Fibroblast of peridontal ligament (primary cell): ENCODE results near the gene LHX2.
A peak's percentile ranks its signal among the peaks of the same experiment; 100 is the strongest.
"Not testable (repeated sequence)": the region's sequence is repeated elsewhere in the genome, so short reads cannot be mapped to it uniquely, and the experiment has no call there.

Experiments
- DNase-seq: peaks from one replicate; pipeline ENCODE4 v3.0.0-alpha.2; 2010; ENCODE audit errors: extremely low read depth

Gene LHX2, protein sequence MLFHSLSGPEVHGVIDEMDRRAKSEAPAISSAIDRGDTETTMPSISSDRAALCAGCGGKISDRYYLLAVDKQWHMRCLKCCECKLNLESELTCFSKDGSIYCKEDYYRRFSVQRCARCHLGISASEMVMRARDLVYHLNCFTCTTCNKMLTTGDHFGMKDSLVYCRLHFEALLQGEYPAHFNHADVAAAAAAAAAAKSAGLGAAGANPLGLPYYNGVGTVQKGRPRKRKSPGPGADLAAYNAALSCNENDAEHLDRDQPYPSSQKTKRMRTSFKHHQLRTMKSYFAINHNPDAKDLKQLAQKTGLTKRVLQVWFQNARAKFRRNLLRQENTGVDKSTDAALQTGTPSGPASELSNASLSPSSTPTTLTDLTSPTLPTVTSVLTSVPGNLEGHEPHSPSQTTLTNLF

DNA sequence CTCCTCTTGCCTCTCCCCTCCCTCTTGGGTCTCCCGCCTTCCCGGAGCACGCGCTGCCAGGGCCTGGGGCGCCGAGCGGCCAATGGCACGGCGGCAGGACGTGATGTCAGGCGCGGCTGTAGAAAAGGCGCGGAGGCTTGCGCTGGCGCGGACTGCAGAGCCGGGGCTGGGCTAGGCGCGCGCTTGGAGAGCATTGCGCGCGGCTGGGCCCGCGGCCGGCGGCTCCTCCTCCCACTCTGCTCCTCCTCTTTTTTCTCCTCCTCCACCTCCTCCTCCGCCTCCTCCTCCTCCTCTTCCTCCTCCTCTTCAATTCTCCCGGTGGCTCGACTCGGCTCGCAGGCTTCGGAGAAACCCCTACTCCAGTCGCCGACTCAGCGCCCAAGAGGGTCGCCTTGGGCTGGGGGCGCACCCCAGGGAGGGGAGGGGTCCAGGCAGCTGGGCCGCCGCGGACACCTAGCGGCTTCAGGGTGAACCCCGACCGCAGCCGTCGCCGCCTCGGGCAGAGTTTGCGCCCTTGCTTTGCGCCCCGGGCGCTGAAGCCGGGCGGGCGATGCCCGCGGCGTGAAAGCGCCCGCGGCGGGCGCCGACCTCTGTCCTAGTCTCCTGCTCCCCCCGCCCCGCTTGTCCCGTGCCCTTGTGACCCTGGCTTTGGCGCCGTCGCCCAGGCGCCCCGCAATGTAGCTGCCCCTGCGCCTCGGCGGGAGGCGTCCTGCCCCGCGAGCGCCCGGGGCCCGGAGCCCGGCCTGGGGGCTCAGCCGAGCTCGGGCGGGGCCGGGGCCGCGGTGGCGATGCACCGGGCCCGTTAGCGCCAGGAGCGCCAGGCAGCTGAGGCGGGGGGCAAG is at the start of gene LHX2:
LHX2 (plus strand) TSS at position 309 of the 842 bp plus-strand sequence. CDS start 581 bp downstream, outside the sequence.
- peak; percentile 36 for DNase-seq

DNA sequence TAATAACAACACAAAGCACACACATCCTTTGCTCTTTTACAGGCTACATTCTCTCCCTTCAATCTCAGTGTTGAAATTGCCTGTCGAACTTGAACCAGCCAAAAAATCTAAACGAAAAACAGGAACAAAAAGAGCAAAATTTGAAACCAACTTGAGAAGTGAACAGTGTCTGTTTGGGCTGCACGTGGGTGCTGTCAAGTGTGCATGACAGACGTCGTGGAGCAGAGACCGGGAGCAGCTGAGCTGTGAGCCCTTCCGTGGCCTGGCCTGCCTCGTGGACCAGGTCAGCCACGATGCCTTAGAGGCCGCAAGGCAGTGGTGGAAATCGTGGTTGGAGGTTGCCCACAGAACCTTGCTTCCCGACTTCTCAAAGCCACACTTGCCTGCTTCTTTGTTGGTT is 46.8 kb upstream of the LHX2 start:
- DNase-seq: no peak

DNA sequence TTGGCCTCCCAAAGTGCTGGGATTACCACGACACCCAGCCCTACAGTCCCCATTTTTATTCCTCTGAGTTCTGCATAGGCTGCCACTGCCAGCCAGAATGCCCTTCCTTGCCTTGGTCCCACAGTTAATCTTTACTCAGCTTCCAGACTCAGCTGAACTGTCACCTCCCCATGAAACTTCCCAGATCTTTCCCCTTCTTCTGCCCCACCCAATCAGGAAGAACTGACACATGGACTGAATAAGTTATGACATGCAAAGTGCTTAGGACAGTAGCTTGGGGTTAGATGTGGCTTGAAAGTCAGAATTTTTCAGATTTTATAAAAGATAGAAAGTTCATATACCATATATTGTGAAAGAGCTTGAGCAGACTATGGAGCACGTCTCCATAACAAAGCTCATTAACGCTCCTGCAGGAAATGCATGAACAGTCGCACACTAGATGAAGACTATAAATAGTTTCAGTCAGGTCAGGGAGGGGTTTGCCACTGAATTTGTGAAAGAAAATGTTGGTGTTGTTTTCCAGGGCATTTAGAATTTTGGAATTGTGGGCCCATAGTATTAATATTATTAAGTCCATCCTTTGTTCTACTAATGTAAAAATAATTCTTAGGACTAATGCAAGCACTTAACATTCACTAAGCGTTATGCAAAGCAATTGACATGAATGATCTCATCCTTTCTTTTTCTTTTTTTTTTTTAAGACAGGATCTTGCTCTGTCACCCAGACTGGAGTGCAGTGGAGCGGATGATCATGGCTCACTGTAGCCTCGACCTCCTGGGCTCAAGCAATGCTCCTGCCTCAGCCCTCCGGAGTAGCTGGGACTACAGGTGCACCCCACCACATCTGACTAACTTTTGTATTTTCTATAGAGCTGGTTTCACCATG is 45.5 kb upstream of the LHX2 start:
- no peak for DNase-seq

DNA sequence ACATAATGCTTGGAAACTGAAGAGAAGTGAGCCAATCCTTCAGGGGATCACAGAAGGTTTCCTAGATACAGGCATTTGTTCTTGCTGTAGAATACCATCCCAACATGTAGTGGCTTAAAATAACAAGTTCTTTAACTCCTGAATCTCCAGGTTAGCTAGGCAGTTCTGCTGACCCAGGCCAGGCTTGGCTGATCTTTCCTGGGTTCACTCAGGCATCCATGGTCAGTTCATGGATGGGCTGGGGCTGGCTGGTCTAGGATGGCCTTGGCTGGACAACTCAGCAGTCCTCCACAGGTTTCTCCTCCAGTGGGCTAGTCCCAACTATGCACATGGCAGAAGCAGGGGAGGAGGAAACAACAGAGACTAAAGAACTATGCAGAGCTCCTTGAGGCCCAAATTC is 44.2 kb upstream of the LHX2 start:
- DNase-seq: no peak

DNA sequence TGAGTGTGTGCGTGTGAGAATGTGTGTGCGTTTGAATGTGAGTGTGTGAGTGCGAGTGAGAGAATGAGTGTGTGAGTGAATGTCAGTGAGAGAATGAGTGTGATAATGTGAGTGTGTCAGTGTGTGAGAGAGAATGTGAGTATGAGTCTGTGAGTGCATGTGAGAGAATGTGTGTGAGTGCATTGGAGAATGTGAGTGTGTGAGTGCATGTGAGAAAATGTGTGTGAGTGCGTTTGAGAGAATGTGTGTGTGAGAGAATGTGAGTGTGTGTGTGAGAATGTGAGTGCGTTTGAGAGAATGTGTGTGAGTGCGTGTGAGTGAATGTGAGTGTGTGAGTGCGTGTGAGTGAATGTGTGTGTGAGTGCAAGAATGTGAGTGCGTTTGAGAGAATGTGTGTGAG is 39.0 kb upstream of the LHX2 start:
- no peak for DNase-seq

DNA sequence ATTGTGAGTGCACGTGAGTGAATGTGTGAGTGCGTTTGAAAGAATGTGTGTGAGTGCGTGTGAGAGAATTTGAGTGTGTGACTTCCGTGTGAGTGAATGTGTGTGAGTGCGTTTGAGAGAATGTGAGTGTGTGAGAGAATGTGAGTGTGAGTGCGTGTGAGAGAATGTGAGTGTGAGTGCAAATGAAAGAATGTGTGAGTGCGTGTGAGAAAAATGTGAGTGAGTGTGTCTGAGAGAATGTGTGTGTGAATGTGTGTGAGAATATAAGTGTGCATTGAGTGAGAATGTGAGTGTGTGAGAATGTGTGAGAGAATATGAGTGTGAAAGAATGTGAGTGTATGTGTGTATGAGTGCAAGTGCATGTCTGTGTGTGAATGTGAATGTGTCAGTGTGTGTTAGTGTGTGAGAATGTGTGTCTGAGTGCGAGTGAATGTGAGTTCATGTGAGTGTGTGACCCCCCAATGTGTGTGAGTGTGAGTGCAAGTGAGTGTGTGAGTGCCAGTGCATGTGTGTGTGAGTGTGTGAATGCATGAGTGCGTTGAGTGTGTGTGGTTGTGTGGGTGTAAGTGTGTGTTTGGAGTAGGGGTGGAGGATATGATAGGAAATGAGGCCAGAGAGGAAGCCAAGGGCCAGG is 37.9 kb upstream of the LHX2 start:
- no peak for DNase-seq

DNA sequence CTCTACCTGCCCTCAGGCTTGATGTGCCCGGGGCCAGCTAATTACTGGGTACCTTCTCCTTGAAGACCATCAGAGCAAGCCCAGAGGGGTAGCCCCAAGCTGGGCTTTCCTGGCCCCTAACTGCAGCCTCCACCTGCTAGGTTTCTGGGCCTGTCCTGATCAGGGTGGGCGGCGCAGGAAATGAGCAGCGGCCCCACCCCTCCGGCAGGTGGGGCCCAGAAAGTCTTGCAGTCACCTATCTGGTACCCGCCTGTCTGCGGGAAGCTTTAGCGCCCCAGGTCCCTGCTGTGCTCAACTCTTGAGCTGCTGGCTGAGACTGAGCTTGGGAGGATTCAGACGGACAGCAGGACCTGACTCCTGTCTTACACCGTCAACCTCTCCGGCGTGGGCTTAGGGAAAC is 37.1 kb upstream of the LHX2 start:
- DNase-seq: no peak

DNA sequence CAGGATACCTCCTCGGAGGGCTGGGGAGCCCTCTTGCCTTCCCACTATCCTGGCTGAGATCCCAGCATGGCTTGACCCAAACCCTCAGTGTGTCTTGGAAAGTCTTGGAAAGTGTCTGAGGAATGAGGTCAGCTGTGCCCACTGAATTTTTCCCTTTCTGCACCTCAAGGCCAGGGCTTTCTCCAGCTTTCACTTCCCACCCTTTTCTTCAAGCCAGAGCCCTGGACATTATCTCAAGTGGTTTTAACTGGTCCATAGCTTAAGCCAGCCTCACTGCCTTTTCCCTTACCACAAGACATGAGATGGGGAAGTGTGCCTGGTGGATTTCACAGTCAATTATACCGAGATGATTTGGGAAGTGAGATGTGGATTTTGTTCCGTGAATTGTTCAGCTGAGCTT is 35.7 kb upstream of the LHX2 start:
- DNase-seq: no peak

DNA sequence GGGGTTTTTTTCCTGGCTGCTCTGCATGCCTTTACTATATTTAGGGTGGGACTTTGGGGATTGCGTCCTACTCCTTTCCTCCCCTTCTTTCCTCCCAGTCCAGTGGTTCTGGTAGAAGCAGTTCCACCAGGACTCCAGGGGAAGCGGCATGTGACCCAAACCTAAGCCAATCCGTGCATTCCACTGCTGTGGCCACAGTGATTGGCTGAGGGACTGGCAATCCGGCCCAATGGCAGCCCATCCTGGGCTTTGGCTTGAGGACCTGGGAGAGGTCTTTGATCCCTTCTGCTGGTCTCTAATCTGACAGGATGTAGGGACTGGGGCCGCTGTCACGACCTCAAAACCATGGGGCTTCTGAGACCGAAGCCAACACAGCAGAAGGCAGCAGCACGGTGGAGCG is 35.0 kb upstream of the LHX2 start:
- DNase-seq: not testable (repeated sequence)

DNA sequence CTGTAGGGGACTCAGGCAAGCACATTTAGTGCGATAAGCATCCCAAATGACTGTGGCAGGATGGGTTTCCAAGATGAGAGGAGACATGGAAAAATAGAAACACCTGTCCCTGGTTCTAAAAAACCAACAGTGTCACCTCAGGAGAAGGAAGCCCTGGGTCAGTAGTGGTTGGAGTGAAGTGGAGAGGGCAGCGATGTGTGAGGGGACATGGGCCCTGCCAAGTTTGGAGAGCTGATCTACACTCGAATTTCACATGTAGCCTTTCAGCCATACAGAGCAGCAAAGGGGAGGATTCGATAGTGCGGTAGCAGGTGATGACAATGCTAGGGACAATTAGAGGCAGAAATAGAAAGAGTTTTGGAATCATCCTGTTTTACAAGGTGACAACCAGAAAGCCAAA is 32.6 kb upstream of the LHX2 start:
- no peak for DNase-seq

DNA sequence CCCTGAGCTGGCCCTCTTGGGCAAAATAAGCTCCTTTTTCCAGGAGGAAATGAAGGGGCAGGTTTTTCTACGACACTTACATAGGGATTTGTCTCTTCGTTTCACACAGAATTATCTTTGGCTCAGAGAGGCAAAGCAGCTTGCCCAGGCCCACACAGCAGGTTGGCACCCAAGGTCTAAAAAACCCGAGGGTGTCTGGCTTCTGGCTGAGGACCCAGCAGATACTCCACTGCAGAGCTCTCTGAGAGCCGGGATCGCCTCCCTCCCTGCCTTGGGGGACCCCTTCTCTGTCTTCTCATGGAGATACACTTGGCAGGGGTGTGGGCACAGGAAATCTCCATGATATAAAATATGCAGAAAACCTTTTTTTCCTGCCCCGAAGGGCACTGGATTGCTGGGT is 29.0 kb upstream of the LHX2 start:
- no peak for DNase-seq

DNA sequence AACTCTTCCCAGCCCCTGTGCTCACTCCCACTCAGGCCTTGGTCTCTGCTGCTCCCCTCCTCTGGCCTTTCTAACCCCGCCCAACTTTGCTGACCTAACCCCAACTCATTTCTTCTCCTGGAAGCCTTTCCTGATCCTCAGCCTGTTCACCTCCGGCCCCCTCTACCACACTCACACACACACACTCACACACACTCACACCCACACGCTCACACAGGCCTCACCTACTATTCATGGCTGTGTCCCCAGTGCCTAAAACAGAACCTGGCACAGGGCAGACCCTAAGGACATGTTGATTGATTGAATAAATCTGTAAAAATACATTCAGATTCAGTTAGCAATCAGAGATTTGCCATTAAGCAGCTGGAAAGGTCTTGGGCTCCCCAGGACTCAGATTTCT is 28.5 kb upstream of the LHX2 start:
- no peak for DNase-seq

DNA sequence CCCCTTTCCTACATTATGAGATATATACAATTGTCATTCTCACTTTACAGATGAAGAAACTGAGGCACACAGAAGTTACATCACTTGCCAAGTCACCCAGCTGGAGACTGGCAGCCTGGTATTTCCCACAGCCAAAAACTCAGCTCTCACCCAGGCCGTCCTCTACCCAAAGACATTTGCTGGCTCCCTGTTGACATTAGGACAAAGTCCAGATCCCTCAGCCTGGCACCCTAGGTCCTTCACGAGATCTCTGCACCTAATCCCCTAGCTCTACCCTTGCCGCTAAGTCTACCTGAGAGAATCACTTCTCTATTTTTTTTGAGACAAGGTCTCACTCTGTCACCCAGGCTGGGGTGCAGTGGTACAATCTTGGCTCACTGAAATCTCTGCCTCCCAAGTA is 26.8 kb upstream of the LHX2 start:
- no peak for DNase-seq

DNA sequence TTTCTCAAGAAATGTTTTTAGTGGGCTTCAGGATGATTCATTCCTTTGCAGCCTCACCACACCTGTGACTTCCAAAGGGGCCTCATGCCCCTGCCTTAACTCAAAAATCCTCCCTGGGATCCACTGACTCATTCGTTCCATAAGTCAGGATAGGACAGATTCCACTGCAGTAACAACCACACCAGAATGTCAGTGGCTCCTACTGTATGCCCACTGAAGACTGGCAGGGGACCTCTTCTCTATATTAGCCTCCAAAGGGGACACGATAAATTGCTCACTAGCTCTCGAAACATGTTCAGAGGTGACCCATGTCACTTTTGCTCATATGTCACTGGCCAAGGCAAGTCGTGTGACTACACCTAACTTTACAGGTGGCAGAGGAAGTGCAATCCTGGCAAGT is 25.7 kb upstream of the LHX2 start:
- no peak for DNase-seq

DNA sequence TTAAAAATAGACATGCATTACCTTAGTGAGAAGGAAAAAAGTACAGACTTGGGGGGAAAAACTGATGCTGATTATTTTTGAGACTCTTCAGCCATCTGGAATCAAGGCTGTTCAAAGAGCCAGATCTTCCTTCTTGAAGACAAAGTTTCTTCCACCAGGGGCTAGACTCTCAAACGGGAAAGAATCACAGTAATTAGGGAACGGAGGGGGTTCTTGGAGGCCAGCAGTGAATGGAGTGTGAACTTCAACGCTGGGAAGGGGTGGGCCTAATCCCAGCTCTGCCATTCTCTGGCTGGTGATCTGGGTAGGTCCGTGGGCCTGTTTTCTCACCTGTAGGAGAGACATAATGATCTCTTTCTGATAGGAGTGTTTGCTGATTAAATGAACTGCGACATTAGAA is 21.1 kb upstream of the LHX2 start:
- DNase-seq: no peak

DNA sequence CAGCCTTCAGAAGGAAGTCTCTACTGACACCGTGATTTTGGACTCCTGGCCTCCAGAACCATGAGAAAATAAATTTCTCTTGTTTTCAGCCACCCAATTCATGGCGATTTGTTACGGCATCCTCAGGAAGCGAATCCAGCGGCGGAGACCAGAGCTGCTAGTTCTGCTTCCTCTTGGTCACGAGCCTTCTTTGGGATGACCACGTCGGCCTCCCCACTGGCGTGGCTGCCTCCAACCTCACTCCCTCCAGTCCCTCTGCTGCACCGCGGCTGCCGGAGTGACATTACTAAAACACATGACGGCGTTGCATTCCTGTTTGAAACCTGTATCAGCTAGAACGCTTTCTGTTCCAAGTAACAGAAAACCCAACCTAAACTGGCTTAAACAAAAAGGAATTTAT is 18.9 kb upstream of the LHX2 start:
- DNase-seq: not testable (repeated sequence)

DNA sequence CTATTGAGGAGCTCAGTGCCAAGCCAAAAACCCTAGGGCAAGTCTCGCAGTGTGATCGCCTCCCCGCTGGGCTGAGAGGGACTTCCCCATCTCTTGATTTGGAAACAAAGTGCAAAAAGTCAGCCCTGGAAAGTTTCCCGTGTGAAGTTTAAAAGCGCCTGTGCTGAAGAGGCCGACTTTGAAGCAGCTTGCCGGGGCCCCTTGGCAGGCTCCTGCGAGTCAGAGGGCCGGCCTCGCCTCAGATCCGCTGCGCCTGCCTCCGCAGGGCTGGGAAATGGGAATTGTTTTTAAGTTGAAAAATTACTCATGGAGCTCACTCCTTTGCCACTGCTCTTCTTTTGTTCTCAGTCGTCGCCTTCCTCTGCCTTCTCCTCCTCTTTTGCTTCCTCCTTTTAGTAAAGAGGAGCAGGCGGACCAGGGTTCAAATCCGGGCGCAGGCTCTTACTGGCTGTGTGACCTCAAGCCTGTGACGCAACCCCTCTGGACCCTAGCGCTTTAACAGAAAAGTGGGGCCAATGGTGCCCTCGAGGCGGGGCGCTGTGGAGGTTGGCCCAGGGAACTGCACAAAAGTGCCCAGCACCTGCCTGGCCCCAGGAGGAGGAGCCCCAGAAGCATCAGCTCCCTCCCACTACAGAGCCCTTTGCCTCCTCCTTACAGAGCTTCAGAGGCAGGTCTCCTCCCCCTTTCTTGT is 14.7 kb upstream of the LHX2 start:
- DNase-seq: peak; percentile 16

DNA sequence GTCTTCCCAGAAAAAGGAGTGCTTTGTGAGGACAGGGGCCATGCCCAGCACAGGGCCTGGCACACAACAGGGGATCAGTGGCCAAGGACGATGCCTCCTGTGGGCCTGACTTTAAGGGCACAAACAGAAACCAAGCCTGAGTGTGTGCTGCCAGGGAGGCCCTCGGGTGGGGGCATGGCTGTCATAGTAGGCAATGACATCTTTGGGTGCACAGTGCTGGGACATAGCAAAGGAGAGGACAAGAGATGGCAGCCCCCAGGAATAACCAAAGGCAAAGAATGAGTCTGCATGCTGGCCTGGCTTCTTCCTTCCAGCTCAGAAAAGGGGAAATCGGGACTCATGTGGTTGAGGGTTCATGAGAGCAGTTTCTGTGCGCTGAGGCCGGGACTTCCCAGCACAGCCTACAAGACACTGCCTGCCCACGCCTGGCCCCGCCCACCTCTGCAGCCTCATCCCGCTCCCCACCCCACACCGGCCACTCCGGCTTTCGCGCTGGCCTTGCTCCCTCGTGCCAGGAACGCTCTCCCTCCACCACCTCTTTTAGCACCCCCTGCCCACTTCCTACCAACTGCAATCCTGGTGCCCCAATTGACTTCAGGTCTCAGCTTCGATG is 13.8 kb upstream of the LHX2 start:
- DNase-seq: no peak

DNA sequence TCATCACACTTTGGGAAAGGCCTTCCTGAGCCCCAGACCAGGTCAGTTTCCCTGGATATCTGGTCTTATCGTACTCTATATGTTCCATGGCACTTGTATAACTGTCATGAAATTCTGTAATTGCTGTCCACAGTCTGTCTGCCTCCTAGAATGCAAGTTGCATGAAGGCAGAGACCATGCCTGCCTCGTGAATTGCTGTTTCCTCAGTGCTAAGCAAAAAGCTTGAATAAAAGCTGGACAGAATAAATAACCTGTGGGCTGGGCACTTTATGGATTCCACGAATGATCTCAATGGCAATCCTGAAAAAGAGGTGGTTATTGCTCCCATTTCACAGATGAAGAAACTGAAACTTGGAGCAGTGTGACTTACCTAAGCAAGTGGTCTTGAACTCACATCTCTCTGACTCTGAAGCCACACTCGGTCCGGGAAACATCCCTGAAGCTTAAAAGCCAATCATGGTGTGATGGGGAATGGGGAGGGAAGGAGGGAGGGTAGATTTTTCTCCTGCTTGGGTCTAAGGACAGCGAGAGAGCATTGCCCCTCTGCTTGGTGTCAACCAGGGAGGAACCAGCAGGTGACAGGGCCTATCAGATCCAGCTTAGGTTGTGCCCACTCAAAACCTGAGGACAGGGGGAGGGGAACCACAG is 13.2 kb upstream of the LHX2 start:
- no peak for DNase-seq

DNA sequence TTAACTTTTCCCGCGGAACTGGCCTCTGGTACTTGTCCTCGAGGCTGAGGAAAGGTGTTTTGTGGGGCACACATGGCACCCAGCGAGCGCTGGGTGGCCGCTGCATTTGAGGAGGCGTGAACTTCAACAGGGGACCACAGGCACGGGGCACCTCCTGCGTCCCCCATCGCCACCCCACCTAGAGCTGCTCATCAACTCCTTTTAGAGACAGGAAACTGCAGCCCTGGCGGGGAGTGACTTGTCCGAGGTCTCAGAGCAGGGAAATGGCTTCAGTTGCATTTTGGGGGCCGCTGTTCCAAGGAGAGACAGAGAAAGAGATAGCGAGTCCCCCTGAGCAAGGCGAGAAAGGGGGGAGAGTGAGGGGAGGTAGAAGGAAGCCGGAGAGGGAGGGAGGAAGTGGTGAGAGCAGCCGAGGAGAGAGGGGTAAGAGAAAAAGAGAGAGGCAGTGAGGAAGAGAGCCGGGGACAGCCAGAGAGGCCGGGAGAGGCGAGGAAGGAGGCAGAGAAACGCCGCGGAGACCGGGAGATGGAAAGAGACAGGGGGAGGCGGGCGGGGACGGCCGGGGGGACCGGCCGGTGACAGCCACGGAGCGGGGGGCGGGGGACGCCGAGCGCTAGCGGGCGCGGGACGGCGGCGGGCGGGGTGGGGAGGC is 12.5 kb upstream of the LHX2 start:
- DNase-seq: no peak
